Measurements from ENCODE around the gene HCN2. TPM values are rescaled to one million over a fixed set of nuclear protein-coding genes. Genes with fewer than 3 reads are reported as not detected.
A peak's percentile ranks its signal among the peaks of the same experiment; 100 is the strongest.

The HCN2 gene
- total RNA-seq, 5 donors from 2014 or later (not counting 1 experiment from before 2014, with no cell fraction given): 0.93 to 4.4 (median 3.6) TPM

- peaks cover 45 to 72% (median 52%) of the 10 kb centered on the region in 3 donors for H3K4me1 Mint-ChIP-seq
- no peaks in the 10 kb centered on the region for H3K27me3 Mint-ChIP-seq
- Histone ChIP-seq H3K36me3 (ENCODE audit: control insufficient read depth in 2 of 2, extremely low read depth in 1 of 2, insufficient read depth in 1 of 2, low read length in 1 of 2) (peaks cover 25 to 50% of the 10 kb centered on the region in 2 donors), H3K27ac (ENCODE audit: low read length) (no peak overlapping the region), H3K27me3 (replicated peaks in 1 of 2; ENCODE audit: control insufficient read depth in 2 of 2, extremely low read depth in 1 of 2, insufficient read depth in 2 of 2, low read length in 1 of 2) (no peaks in the 10 kb centered on the region), H3K9me3 (no peaks in the 10 kb centered on the region), H3K4me1 (ENCODE audit: control insufficient read depth in 1 of 2, extremely low read depth in 1 of 2, insufficient read depth in 2 of 2, low read length in 2 of 2) (peaks cover 8 to 97% of the 10 kb centered on the region in 2 experiments), H3K4me3 (ENCODE audit: control insufficient read depth in 1 of 2, extremely low read depth in 1 of 2, low read length in 1 of 2) (no peak overlapping the region)
- WGBS (ENCODE audit: insufficient coverage): 86% methylated on average over 27 of the region's 43 CpGs
- peaks cover 8% of the 10 kb centered on the region for H3K36me3 Mint-ChIP-seq
- H3K9me3 Mint-ChIP-seq: no peaks in the 10 kb centered on the region
- POLR2A ChIA-PET: interaction anchor here in 1 of 2 donors (0.6 kb wide), 1 partner anchor 15 kb away, joined by 7 read pairs; no protein-coding TSS in a partner anchor
- H3K4me3 Mint-ChIP-seq: peak overlapping the region in 1 of 3 donors; percentile 66
- DNase-seq: no peak
- CTCF ChIA-PET: no interaction called here
- ATAC-seq (replicated peaks in 1 of 4): no peak
- H3K27ac Mint-ChIP-seq: peak overlapping the region in 1 of 2 donors; percentile 28
Measured at GRCh38 chr19:656751-657559, 67.3 kb downstream of the HCN2 start.

DNA sequence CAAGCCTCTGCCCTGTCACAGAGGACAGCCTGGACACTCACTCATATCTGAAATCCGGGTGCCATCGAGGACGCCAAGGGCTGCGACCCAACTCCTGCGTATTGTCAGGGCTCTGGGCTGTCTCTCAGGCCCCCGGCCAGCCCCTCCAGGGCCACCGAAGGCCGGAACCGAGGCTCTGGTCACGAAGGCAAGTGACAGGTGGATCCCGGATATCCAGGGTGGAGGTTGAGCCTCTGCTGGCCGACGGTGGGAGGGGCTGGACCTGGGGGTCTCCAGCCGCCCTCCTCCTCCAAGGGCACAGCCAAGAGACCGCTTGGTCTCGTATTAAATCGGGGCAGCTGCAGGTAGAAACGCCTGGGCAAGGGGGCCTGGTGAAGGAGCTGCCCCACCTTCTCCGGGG is 67.9 kb downstream of the HCN2 start:
- H3K27me3 ChIP-seq (replicated peaks in 1 of 2; ENCODE audit: control insufficient read depth in 2 of 2, extremely low read depth in 1 of 2, insufficient read depth in 2 of 2, low read length in 1 of 2): no peaks in the 10 kb centered on the region
- ATAC-seq (replicated peaks in 1 of 4) (no peak), DNase-seq (no peak)
- H3K36me3 Mint-ChIP-seq: peaks cover 8% of the 10 kb centered on the region
- H3K27me3 Mint-ChIP-seq: no peaks in the 10 kb centered on the region
- ChIA-PET POLR2A (no interaction called here), CTCF (no interaction called here)
- H3K4me1 Mint-ChIP-seq: peaks cover 47 to 71% (median 52%) of the 10 kb centered on the region in 3 donors
- peaks cover 25 to 43% of the 10 kb centered on the region in 2 donors for H3K36me3 ChIP-seq (ENCODE audit: control insufficient read depth in 2 of 2, extremely low read depth in 1 of 2, insufficient read depth in 1 of 2, low read length in 1 of 2)
- H3K4me3 Mint-ChIP-seq: no peak overlapping the region
- H3K27ac Mint-ChIP-seq: no peak overlapping the region
- no peak overlapping the region for H3K27ac ChIP-seq (ENCODE audit: low read length)
- no peak overlapping the region for H3K4me3 ChIP-seq (ENCODE audit: control insufficient read depth in 1 of 2, extremely low read depth in 1 of 2, low read length in 1 of 2)
- peaks cover 8 to 93% of the 10 kb centered on the region in 2 experiments for H3K4me1 ChIP-seq (ENCODE audit: control insufficient read depth in 1 of 2, extremely low read depth in 1 of 2, insufficient read depth in 2 of 2, low read length in 2 of 2)
- WGBS (ENCODE audit: insufficient coverage): 84% methylated on average over 18 of the region's 19 CpGs
- H3K9me3 ChIP-seq: no peaks in the 10 kb centered on the region
- H3K9me3 Mint-ChIP-seq: no peaks in the 10 kb centered on the region

DNA sequence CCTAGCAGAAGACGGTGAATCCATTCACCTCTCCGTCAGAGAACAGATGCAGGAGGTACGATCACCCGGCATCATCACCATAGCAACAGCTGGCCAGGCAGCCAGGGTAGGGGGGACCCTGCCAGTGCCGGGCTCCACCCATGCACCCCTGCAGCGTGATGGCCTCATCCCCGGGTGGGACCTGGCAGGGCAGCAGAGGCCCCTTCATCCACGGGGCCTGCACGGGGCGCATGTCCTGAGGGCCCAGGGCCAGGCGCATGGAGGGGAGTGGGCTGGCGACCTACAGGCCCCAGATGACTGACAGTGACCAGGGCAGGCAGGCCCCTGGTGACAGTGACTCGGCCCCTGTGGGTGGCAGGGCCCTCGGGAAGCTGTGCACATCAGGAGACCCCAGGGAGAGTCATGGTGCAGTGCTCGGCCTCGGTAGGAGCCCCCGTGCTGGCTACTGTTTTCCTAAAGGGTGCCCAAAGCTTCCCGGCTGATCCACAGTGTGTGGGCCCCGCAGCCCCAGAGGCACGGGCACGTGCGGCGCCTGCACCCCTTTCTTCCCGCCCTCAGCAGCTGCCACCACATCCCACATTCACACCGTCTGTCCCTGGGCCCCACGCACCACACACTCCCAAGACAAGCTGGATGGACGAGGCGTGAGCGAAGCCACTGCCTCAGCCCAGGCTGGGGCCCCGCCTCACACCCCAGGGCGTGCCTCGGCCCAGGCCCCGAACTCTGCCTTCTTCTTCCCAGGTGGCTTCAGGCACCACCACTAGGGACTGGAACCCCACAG is 68.6 kb downstream of the HCN2 start:
- no peak overlapping the region for H3K4me3 ChIP-seq (ENCODE audit: control insufficient read depth in 1 of 2, extremely low read depth in 1 of 2, low read length in 1 of 2)
- Mint-ChIP-seq H3K27me3 (no peaks in the 10 kb centered on the region), H3K9me3 (no peaks in the 10 kb centered on the region), H3K4me1 (peaks cover 47 to 68% (median 53%) of the 10 kb centered on the region in 3 donors), H3K4me3 (peak overlapping the region; percentile 31 to 98 (median 31)), H3K27ac (no peak overlapping the region), H3K36me3 (peaks cover 8% of the 10 kb centered on the region)
- H3K27me3 ChIP-seq (replicated peaks in 1 of 2; ENCODE audit: control insufficient read depth in 2 of 2, extremely low read depth in 1 of 2, insufficient read depth in 2 of 2, low read length in 1 of 2): no peaks in the 10 kb centered on the region
- H3K4me1 ChIP-seq (ENCODE audit: control insufficient read depth in 1 of 2, extremely low read depth in 1 of 2, insufficient read depth in 2 of 2, low read length in 2 of 2): peaks cover 8 to 87% of the 10 kb centered on the region in 2 experiments
- peaks cover 19 to 37% of the 10 kb centered on the region in 2 donors for H3K36me3 ChIP-seq (ENCODE audit: control insufficient read depth in 2 of 2, extremely low read depth in 1 of 2, insufficient read depth in 1 of 2, low read length in 1 of 2)
- POLR2A ChIA-PET: no interaction called here
- WGBS (ENCODE audit: insufficient coverage): 81% methylated on average over 30 of the region's 33 CpGs
- DNase-seq: no peak
- no peak for ATAC-seq (replicated peaks in 1 of 4)
- CTCF ChIA-PET: interaction anchor here in 1 of 2 donors (0.6 kb wide), 1 partner anchor 1092 kb away, joined by 3 read pairs; no protein-coding TSS in a partner anchor
- no peaks in the 10 kb centered on the region for H3K9me3 ChIP-seq
- peak overlapping the region; percentile 98 for H3K27ac ChIP-seq (ENCODE audit: low read length)

DNA sequence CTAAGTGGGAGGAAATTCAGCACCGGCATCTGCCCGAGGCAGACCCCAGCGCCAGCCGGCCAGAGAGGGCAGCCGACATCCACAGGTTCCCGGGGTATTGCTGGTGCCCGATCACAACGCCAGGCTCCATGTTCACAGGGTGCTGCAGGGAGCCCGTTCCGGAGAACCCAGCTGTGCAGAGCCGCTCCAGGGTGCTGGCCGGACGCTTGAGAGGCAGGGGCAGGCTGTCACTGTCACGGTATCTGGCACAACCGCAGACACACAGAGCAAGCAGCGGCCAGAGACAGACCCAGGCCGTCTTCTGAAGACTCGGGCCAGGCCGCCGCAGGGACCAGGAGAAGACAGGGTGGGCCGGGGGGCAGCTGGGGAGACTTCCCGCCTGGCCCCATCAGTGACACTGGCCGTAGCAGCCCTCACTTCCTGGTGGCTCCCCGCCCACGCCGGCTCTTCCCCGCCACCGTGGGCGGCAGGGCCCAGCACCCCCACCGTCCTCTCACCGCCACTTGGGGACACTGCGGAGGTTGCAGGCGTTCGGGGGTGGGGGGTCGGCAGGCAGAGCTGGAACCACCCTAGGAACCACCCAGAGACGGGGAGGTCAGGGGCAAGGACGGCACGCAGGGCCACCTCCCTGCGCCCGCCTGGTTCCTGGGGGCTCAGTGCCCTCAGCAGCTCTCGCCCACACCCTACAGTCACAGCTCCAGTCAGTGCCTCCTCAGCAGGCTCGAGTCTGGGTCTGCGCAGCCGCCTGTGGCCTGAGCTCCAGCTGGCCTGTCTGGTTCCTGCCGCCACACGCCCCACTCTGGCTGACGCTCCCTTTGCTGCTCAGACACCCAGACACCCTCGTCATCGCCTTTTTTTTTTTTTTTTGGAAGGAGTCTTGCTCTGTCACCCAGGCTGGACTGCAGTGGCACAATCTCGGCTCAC is 69.5 kb downstream of the HCN2 start:
- Histone ChIP-seq H3K36me3 (ENCODE audit: control insufficient read depth in 2 of 2, extremely low read depth in 1 of 2, insufficient read depth in 1 of 2, low read length in 1 of 2) (peaks cover 10 to 28% of the 10 kb centered on the region in 2 donors), H3K27ac (ENCODE audit: low read length) (peak overlapping the region; percentile 98), H3K9me3 (no peaks in the 10 kb centered on the region), H3K4me1 (ENCODE audit: control insufficient read depth in 1 of 2, extremely low read depth in 1 of 2, insufficient read depth in 2 of 2, low read length in 2 of 2) (peaks cover 12 to 87% of the 10 kb centered on the region in 2 experiments), H3K4me3 (ENCODE audit: control insufficient read depth in 1 of 2, extremely low read depth in 1 of 2, low read length in 1 of 2) (peak overlapping the region in 1 of 2 donors; percentile 86), H3K27me3 (replicated peaks in 1 of 2; ENCODE audit: control insufficient read depth in 2 of 2, extremely low read depth in 1 of 2, insufficient read depth in 2 of 2, low read length in 1 of 2) (no peaks in the 10 kb centered on the region)
- CTCF ChIA-PET: interaction anchor here (0.6 to 1.6 kb wide), 3 partner anchors 9 to 1091 kb away, joined by 3 read pairs; no protein-coding TSS in a partner anchor
- Mint-ChIP-seq H3K9me3 (no peaks in the 10 kb centered on the region), H3K27ac (peak overlapping the region; percentile 97), H3K4me1 (peaks cover 55 to 69% (median 56%) of the 10 kb centered on the region in 3 donors), H3K36me3 (peaks cover 8% of the 10 kb centered on the region), H3K4me3 (peak overlapping the region; percentile 95 to 98 (median 96)), H3K27me3 (no peaks in the 10 kb centered on the region)
- no peak for ATAC-seq (replicated peaks in 1 of 4)
- peak in 26 of 35 experiments; percentile 21 to 75 (median 56) for DNase-seq
- 48% methylated on average over 44 of the region's 50 CpGs for WGBS (ENCODE audit: insufficient coverage)
- POLR2A ChIA-PET: interaction anchor here in 1 of 2 donors (0.6 kb wide), 1 partner anchor 1771 kb away, joined by 6 read pairs; no protein-coding TSS in a partner anchor

GRCh38 chr19:660793-661426 is 71.2 kb downstream of the HCN2 start:
- CTCF ChIA-PET: interaction anchor here in 1 of 2 donors (1.6 kb wide), 1 partner anchor 74 kb away, joined by 3 read pairs; no protein-coding TSS in a partner anchor

More at GRCh38 chr19:660793-661426, 71.2 kb downstream of the HCN2 start:
- Histone ChIP-seq H3K4me3 (ENCODE audit: control insufficient read depth in 1 of 2, extremely low read depth in 1 of 2, low read length in 1 of 2) (peak overlapping the region; percentile 86 to 87), H3K27ac (ENCODE audit: low read length) (peak overlapping the region; percentile 98), H3K27me3 (replicated peaks in 1 of 2; ENCODE audit: control insufficient read depth in 2 of 2, extremely low read depth in 1 of 2, insufficient read depth in 2 of 2, low read length in 1 of 2) (no peaks in the 10 kb centered on the region), H3K36me3 (ENCODE audit: control insufficient read depth in 2 of 2, extremely low read depth in 1 of 2, insufficient read depth in 1 of 2, low read length in 1 of 2) (peaks cover 5 to 21% of the 10 kb centered on the region in 2 donors), H3K4me1 (ENCODE audit: control insufficient read depth in 1 of 2, extremely low read depth in 1 of 2, insufficient read depth in 2 of 2, low read length in 2 of 2) (peaks cover 12 to 83% of the 10 kb centered on the region in 2 experiments), H3K9me3 (no peaks in the 10 kb centered on the region)
- DNase-seq: no peak
- POLR2A ChIA-PET: interaction anchor here (0.9 kb wide), 2 partner anchors 20 to 35 kb away, joined by 3 to 8 read pairs; no protein-coding TSS in a partner anchor
- no peak for ATAC-seq (replicated peaks in 1 of 4)
- H3K36me3 Mint-ChIP-seq: peaks cover 2% of the 10 kb centered on the region
- peak overlapping the region; percentile 95 to 98 (median 96) for H3K4me3 Mint-ChIP-seq
- peak overlapping the region; percentile 97 for H3K27ac Mint-ChIP-seq
- under 1% methylated on average over 15 of the region's 20 CpGs for WGBS (ENCODE audit: insufficient coverage)
- no peaks in the 10 kb centered on the region for H3K9me3 Mint-ChIP-seq
- no peaks in the 10 kb centered on the region for H3K27me3 Mint-ChIP-seq
- peaks cover 51 to 65% (median 54%) of the 10 kb centered on the region in 3 donors for H3K4me1 Mint-ChIP-seq
